MCF 10A (cell line): ENCODE measurements around the gene PDZK1. TPM values are rescaled to one million over a fixed set of nuclear protein-coding genes. Genes with fewer than 3 reads are reported as not detected.

Experiments used
- BruUV-seq: library from RNA; stranded (reverse); fragments of 400-500 nt; replicated peaks from 2 replicates; lab custom pipeline; 2021; lab: Mats Ljungman, UMichigan
- CTCF ChIA-PET: fragments of 300-600 bp; sonication (Branson Sonifier 250); formaldehyde crosslinking; extraction: SDS; loops from one replicate; lab custom pipeline; 2021; ENCODE audit warnings: antibody characterized with exemption, inconsistent platforms; lab: Yijun Ruan, JAX
- POLR2A ChIA-PET: fragments of 300-600, 350-650 bp; sonication (Branson Sonifier 250); formaldehyde crosslinking; extraction: SDS; loops from one replicate; lab custom pipeline; 2020; ENCODE audit warnings: antibody characterized with exemption, inconsistent platforms; lab: Yijun Ruan, JAX
- DNase-seq: peaks from one replicate; pipeline ENCODE4 v3.0.0-alpha.2; 2018; ENCODE audit not compliant: unreplicated experiment
- H3K27ac Mint-ChIP-seq: one replicate; pipeline ENCODE4 v1.8.0; 2022; ENCODE audit warnings: mild to moderate bottlenecking, low read depth, mixed read lengths; ENCODE audit not compliant: unreplicated experiment
- H3K27me3 Mint-ChIP-seq: one replicate; pipeline ENCODE4 v1.8.0; 2022; ENCODE audit warnings: mixed read lengths; ENCODE audit not compliant: insufficient read depth, unreplicated experiment
- H3K36me3 Mint-ChIP-seq: one replicate; pipeline ENCODE4 v1.8.0; 2022; ENCODE audit warnings: mild to moderate bottlenecking, moderate library complexity, mixed read lengths; ENCODE audit not compliant: insufficient read depth, unreplicated experiment
- H3K4me1 Mint-ChIP-seq: one replicate; pipeline ENCODE4 v1.8.0; 2022; ENCODE audit warnings: mixed read lengths; ENCODE audit not compliant: insufficient read depth, unreplicated experiment
- H3K4me3 Mint-ChIP-seq: one replicate; pipeline ENCODE4 v1.8.0; 2022; ENCODE audit warnings: mild to moderate bottlenecking, moderate library complexity, mixed read lengths; ENCODE audit not compliant: unreplicated experiment
- H3K9me3 Mint-ChIP-seq: one replicate; pipeline ENCODE4 v1.8.0; 2022; ENCODE audit warnings: mixed read lengths; ENCODE audit not compliant: unreplicated experiment
- intact Hi-C: fragments of 100-400 bp; cut with micrococcal nuclease; formaldehyde crosslinking; loops from 2 replicates; pipeline ENCODE4 v1.14.1; 2022
- total RNA-seq: library from RNA; stranded (reverse); gene quantifications from 2 replicates; pipeline ENCODE4 v1.2.3, GENCODE V29; 2022
- TF ChIP-seq, protein P1 (sequence below): fragments of 200-600 bp; IDR thresholded peaks from one replicate; pipeline ENCODE4 v1.8.0; 2022; ENCODE audit warnings: antibody characterized with exemption, mild to moderate bottlenecking; ENCODE audit not compliant: unreplicated experiment

Gene PDZK1
- total RNA-seq, 1 experiment from 2014 or later, result 0.61 TPM

DNA sequence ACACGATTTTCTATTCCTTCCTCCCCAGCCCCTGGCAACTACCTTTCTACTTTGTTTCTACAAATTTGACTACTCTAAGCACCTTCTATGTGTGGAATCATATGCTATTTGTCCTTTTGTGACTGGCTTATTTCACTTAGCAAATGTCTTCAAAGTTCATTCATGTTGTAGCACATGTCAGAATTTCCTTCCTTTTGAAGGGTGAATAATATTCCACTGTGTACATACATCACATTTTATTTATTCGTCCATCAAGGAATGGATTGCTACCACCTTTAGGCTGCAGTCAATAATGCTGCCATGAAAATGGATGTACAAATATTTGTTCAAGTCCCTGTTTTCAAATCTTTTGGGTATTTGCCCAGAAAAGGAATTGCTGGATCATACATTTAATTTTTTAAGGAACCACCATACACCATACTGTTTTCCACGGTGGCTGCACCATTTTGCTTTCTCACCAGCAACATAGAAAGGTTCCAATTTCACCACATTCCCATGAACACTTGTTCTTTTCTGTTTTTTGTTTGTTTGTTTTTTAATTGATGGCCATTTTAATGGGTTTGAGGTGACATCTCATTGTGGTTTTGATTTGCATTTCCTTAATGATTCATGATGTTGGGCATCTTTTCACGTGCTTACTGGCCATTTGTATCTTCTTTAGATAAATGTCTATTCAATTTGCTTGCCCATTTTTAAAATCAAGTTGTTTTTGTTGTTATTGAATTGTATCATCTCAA is 3.3 kb upstream of the PDZK1 start:
- ChIA-PET POLR2A (no interaction called here), CTCF (interaction anchor here (0.6 to 4.4 kb wide), 5 partner anchors 10 to 33 kb away, joined by 3 to 63 read pairs (median 7); no protein-coding TSS in a partner anchor)
- Mint-ChIP-seq H3K9me3 (peaks cover 7% of the 10 kb centered on the region), H3K27ac (no peak overlapping the region), H3K36me3 (no peaks in the 10 kb centered on the region), H3K4me1 (peaks cover 30% of the 10 kb centered on the region), H3K4me3 (no peak overlapping the region), H3K27me3 (no peaks in the 10 kb centered on the region)
- BruUV-seq, result no TSS peak
- no peak for DNase-seq
- intact Hi-C loops, result no loop called here
- TF ChIP-seq, protein P1, sequence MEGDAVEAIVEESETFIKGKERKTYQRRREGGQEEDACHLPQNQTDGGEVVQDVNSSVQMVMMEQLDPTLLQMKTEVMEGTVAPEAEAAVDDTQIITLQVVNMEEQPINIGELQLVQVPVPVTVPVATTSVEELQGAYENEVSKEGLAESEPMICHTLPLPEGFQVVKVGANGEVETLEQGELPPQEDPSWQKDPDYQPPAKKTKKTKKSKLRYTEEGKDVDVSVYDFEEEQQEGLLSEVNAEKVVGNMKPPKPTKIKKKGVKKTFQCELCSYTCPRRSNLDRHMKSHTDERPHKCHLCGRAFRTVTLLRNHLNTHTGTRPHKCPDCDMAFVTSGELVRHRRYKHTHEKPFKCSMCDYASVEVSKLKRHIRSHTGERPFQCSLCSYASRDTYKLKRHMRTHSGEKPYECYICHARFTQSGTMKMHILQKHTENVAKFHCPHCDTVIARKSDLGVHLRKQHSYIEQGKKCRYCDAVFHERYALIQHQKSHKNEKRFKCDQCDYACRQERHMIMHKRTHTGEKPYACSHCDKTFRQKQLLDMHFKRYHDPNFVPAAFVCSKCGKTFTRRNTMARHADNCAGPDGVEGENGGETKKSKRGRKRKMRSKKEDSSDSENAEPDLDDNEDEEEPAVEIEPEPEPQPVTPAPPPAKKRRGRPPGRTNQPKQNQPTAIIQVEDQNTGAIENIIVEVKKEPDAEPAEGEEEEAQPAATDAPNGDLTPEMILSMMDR, result no peak

DNA sequence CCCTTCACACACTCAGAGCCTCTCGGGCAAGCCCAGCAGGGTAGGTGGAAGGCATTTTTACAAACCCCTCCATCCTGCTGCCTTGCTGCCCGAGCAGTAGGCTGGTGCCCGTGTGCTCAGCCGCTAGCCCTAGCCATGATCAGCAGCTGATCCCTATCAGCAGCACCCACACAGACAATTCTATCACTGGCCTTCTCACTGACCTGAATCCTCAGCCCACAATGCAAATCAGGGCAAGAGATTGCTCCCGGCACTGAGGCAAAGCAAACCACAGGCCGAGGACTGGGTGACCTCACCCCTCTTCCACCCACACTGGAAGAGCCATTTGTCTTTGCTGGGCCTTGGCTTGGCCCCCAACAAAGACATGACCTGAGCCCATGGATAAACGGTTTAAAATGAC is 895 bp upstream of the PDZK1 start:
- BruUV-seq, result no TSS peak
- intact Hi-C loops, result no loop called here
- peaks cover 32% of the 10 kb centered on the region for H3K4me1 Mint-ChIP-seq
- no peaks in the 10 kb centered on the region for H3K27me3 Mint-ChIP-seq
- ChIA-PET POLR2A (interaction anchor here (0.6 kb wide), 1 partner anchor 286 kb away, joined by 3 read pairs; no protein-coding TSS in a partner anchor), CTCF (interaction anchor here (0.7 to 4.4 kb wide), 2 partner anchors 11 to 13 kb away, joined by 3 to 63 read pairs; partner anchors contain the start of gene CD160)
- TF ChIP-seq, protein P1, result no peak
- no peak for DNase-seq
- peaks cover 7% of the 10 kb centered on the region for H3K9me3 Mint-ChIP-seq
- no peaks in the 10 kb centered on the region for H3K36me3 Mint-ChIP-seq
- peak overlapping the region; percentile 3 for H3K27ac Mint-ChIP-seq
- H3K4me3 Mint-ChIP-seq, result no peak overlapping the region

DNA sequence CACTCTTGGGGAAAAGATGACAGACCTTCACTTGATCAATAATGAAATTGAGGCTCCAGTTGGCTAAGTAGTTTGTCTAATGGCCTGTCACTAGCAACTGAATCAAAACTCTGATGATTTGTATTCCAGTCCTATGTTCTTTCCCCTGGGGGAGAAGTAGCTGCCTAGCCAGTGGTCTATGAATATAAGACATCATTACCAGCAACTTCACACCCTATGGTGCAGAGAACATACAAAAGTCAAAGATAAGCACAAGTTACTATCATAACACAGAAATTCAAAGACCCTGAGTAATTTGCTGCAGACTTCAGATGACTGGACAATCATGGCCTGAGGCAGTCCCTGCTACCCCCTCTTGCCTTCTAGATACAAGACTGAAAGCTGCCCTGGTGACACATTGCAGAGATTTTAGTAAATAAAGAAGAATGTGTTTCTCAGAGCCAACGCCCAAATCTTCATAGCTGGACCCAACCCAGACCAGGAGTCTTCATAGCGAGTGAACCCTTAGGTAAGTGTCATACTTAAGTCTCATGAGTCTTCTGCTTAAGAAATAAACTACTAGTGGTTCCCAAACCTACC is 993 bp downstream of the PDZK1 start:
- TF ChIP-seq, protein P1, result no peak
- Mint-ChIP-seq H3K27me3 (no peaks in the 10 kb centered on the region), H3K9me3 (peaks cover 7% of the 10 kb centered on the region), H3K36me3 (no peaks in the 10 kb centered on the region), H3K4me1 (peaks cover 26% of the 10 kb centered on the region), H3K27ac (peak overlapping the region; percentile 65), H3K4me3 (no peak overlapping the region)
- BruUV-seq, result no TSS peak
- peak; percentile 68 for DNase-seq
- intact Hi-C loops, result no loop called here
- POLR2A ChIA-PET, result interaction anchor here (0.8 to 3.4 kb wide), 3 partner anchors 14 to 21 kb away, joined by 3 to 11 read pairs (median 5); no protein-coding TSS in a partner anchor
- CTCF ChIA-PET, result interaction anchor here (0.5 to 4.4 kb wide), 3 partner anchors 12 to 101 kb away, joined by 3 to 63 read pairs (median 4); partner anchors contain the start of gene CD160

DNA sequence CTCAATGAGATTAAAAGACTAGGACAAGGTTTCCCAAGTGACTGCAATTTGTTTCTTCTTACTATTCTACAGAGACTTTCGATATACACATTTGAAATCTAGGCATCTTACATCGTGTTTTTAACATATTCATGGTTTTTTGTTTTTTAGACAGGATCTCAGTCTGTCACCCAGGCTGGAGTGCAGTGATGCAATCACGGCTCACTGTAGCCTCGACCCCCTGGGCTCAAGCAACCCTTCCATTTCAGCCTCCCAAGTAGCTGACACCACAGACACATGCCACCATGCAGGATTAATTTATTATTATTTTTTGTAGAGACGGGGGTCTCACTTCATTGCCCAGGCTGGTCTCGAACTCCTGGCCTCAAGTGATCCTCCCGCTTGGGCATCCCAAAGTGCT is 1.5 kb downstream of the PDZK1 start:
- peaks cover 23% of the 10 kb centered on the region for H3K4me1 Mint-ChIP-seq
- intact Hi-C loops, result no loop called here
- H3K36me3 Mint-ChIP-seq, result no peaks in the 10 kb centered on the region
- BruUV-seq, result no TSS peak
- TF ChIP-seq, protein P1, result no peak
- no peak overlapping the region for H3K4me3 Mint-ChIP-seq
- no peak for DNase-seq
- H3K9me3 Mint-ChIP-seq, result peaks cover 7% of the 10 kb centered on the region
- peak overlapping the region; percentile 65 for H3K27ac Mint-ChIP-seq
- CTCF ChIA-PET, result interaction anchor here (0.5 to 3.3 kb wide), 3 partner anchors 9 to 101 kb away, joined by 3 to 36 read pairs (median 3); no protein-coding TSS in a partner anchor
- H3K27me3 Mint-ChIP-seq, result no peaks in the 10 kb centered on the region
- POLR2A ChIA-PET, result interaction anchor here (0.8 to 3.4 kb wide), 2 partner anchors 13 to 21 kb away, joined by 3 to 11 read pairs; no protein-coding TSS in a partner anchor
